GM18508 (cell line): Measurements from ENCODE around the gene ENTPD3.

Experiments
- ATAC-seq: cut with Tn5 transposase; IDR thresholded peaks from one replicate; pipeline ENCODE4 v1.9.1; 2021; ENCODE audit warnings: moderate number of reproducible peaks; ENCODE audit not compliant: insufficient read depth, unreplicated experiment

The ENTPD3 gene

GRCh38 chr3:40387001-40387894, at the start of gene ENTPD3:
Gene ENTPD3, plus strand, starts transcription at chr3:40387184. Its CDS starts 874 bp downstream, at chr3:40388058.
- no peak for ATAC-seq

- no peak for ATAC-seq
Observed at GRCh38 chr3:40339871-40340270, 47.1 kb upstream of the ENTPD3 start.

GRCh38 chr3:40340541-40341170, 46.3 kb upstream of the ENTPD3 start:
- ATAC-seq = no peak

- no peak for ATAC-seq
Observed at GRCh38 chr3:40341671-40342070, 45.3 kb upstream of the ENTPD3 start.

GRCh38 chr3:40350529-40350928, 36.5 kb upstream of the ENTPD3 start:
- ATAC-seq = no peak

- ATAC-seq = no peak
Observed at GRCh38 chr3:40355410-40355809, 31.6 kb upstream of the ENTPD3 start.

GRCh38 chr3:40358454-40358853, 28.5 kb upstream of the ENTPD3 start:
- ATAC-seq = no peak

GRCh38 chr3:40363674-40364073, 23.3 kb upstream of the ENTPD3 start:
- no peak for ATAC-seq

GRCh38 chr3:40366203-40367162, 20.5 kb upstream of the ENTPD3 start:
- ATAC-seq = no peak

GRCh38 chr3:40369716-40370115, 17.3 kb upstream of the ENTPD3 start:
- no peak for ATAC-seq

GRCh38 chr3:40377822-40378221, 9.2 kb upstream of the ENTPD3 start:
- ATAC-seq = no peak

- no peak for ATAC-seq
Observed at GRCh38 chr3:40379674-40380306, 7.2 kb upstream of the ENTPD3 start.

GRCh38 chr3:40381904-40382616, 4.9 kb upstream of the ENTPD3 start:
- ATAC-seq = no peak

- ATAC-seq = no peak
Observed at GRCh38 chr3:40382617-40382979, 4.4 kb upstream of the ENTPD3 start.

GRCh38 chr3:40386213-40386612, 771 bp upstream of the ENTPD3 start:
- no peak for ATAC-seq

GRCh38 chr3:40387895-40388254, 891 bp downstream of the ENTPD3 start:
- no peak for ATAC-seq

GRCh38 chr3:40396406-40396805, 9.4 kb downstream of the ENTPD3 start:
- ATAC-seq = no peak

GRCh38 chr3:40397129-40397528, 10.1 kb downstream of the ENTPD3 start:
- no peak for ATAC-seq

- ATAC-seq = no peak
Observed at GRCh38 chr3:40397912-40398311, 10.9 kb downstream of the ENTPD3 start.

- ATAC-seq = no peak
Observed at GRCh38 chr3:40398346-40398745, 11.4 kb downstream of the ENTPD3 start.
